K562 (cell line): ENCODE measurements around the gene PLCB4. TPM values are rescaled to one million over a fixed set of nuclear protein-coding genes. Genes with fewer than 3 reads are reported as not detected.

Experiments
- ATAC-seq: fragments of 200-7000 bp; cut with Tn5 transposase; 3 replicates; pipeline ENCODE4 v1.9.1; 2020; ENCODE audit warnings: moderate library complexity
- BruUV-seq: library from RNA; stranded (reverse); fragments of 400-500 nt; replicated peaks from 2 replicates; lab custom pipeline; 2021; lab: Mats Ljungman, UMichigan
- CTCF ChIA-PET: fragments of 300-600 bp; formaldehyde crosslinking; extraction: SDS; loops from one replicate; lab custom pipeline; 2021; ENCODE audit warnings: low intra/inter-chr PET ratio; lab: Yijun Ruan, JAX
- POLR2A ChIA-PET: fragments of 300-600, 350-650 bp; sonication (Branson Sonifier 250); formaldehyde crosslinking; extraction: SDS; loops from one replicate; lab custom pipeline; 2021; ENCODE audit warnings: antibody characterized with exemption, inconsistent platforms; lab: Yijun Ruan, JAX
- DNase-seq, 4 experiments: peaks; one replicate each; pipeline versions ENCODE4 v3.0.0 to v3.0.0-alpha.2; 2011 to 2018; ENCODE audit warnings: low spot score in 3 of 4, mixed read lengths in 3 of 4; ENCODE audit errors: extremely low read depth in 1 of 4
- FAIRE-seq: peaks from 2 replicates; lab custom pipeline; 2011; peaks lifted over from hg19 to GRCh38; lab: Jason Lieb, UNC
- H2AFZ ChIP-seq: 2 replicates; pipeline ENCODE4 v1.6.0; 2011; ENCODE audit warnings: low read depth, low read length, control low read depth, inconsistent platforms
- H3K27ac ChIP-seq: fragments of 200-600 bp; 3 replicates; pipeline ENCODE4 v1.8.0; 2011; ENCODE audit warnings: low read depth, mild to moderate bottlenecking, control low read depth, inconsistent platforms, low read length, moderate library complexity, mixed read lengths; ENCODE audit errors: extremely low read depth
- H3K27me3 ChIP-seq, 2 experiments: fragments of 300-600 bp in 1 of 2; 2 replicates in 1 of 2; 3 replicates in 1 of 2; pipeline versions ENCODE4 v1.6.0 to v1.8.0; 2011; ENCODE audit warnings: inconsistent platforms in 2 of 2, low read length in 2 of 2, mild to moderate bottlenecking in 1 of 2, mixed read lengths in 1 of 2, moderate library complexity in 1 of 2; ENCODE audit not compliant: control insufficient read depth in 2 of 2, insufficient read depth in 2 of 2
- H3K36me3 ChIP-seq: fragments of 300-600 bp; 3 replicates; pipeline ENCODE4 v1.8.0; 2011; ENCODE audit warnings: mild to moderate bottlenecking, low read length, inconsistent platforms; ENCODE audit not compliant: control insufficient read depth, insufficient read depth
- H3K4me1 ChIP-seq, 2 experiments: fragments of 200-600 bp in 1 of 2; replicated peaks in 1 of 2; 2 replicates in 1 of 2; 3 replicates in 1 of 2; pipeline versions ENCODE4 v1.5.1 to v1.8.0; 2011; ENCODE audit warnings: inconsistent platforms in 2 of 2, low read length in 2 of 2, mild to moderate bottlenecking in 1 of 2, mixed read lengths in 1 of 2, moderate library complexity in 1 of 2; ENCODE audit not compliant: control insufficient read depth in 2 of 2, insufficient read depth in 2 of 2
- H3K4me2 ChIP-seq: 2 replicates; pipeline ENCODE4 v1.6.1; 2011; ENCODE audit warnings: low read length, control low read depth, inconsistent platforms, mixed read lengths; ENCODE audit not compliant: insufficient read depth
- H3K4me3 ChIP-seq: fragments of 200-600 bp; sonication (generic), shearing (Covaris generic); 2 replicates; pipeline ENCODE4 v1.5.1; 2016; ENCODE audit warnings: control low read depth, inconsistent platforms
- H3K79me2 ChIP-seq: fragments of 200-600 bp; 3 replicates; pipeline ENCODE4 v1.8.0; 2011; ENCODE audit warnings: low read length, inconsistent platforms; ENCODE audit not compliant: control insufficient read depth, insufficient read depth
- H3K9ac ChIP-seq, 2 experiments: 2 replicates each; pipeline versions ENCODE4 v1.6.0 to v1.6.1; 2011; ENCODE audit warnings: low read depth in 2 of 2, low read length in 2 of 2, control low read depth in 1 of 2, inconsistent platforms in 1 of 2, mild to moderate bottlenecking in 1 of 2, mixed read lengths in 1 of 2; ENCODE audit not compliant: insufficient read depth in 1 of 2
- H3K9me1 ChIP-seq: one replicate; pipeline ENCODE4 v1.6.0; 2011; ENCODE audit warnings: inconsistent platforms, mild to moderate bottlenecking, low read length, moderate library complexity; ENCODE audit not compliant: control insufficient read depth, insufficient read depth
- H3K9me3 ChIP-seq: replicated peaks from 2 replicates; pipeline ENCODE4 v1.5.1; 2011; ENCODE audit warnings: low read depth, low read length, inconsistent platforms; ENCODE audit not compliant: control insufficient read depth, insufficient read depth
- H4K20me1 ChIP-seq: replicated peaks from 2 replicates; pipeline ENCODE4 v1.6.1; 2011; ENCODE audit warnings: low read length, inconsistent platforms, mixed read lengths; ENCODE audit not compliant: control insufficient read depth, insufficient read depth
- E2F8 ChIP-seq: fragments of 450-650 bp; IDR thresholded peaks from 2 replicates; pipeline ENCODE4 v1.7.1; 2018; ENCODE audit warnings: mild to moderate bottlenecking, low read depth; ENCODE audit not compliant: partially characterized antibody
- SETDB1 ChIP-seq: IDR thresholded peaks from one replicate; pipeline ENCODE4 v1.6.1; 2012; ENCODE audit warnings: low read length, control low read depth, inconsistent platforms
- ZNF324 ChIP-seq: fragments of 250-450 bp; sonication (Bioruptor Pico); IDR thresholded peaks from 2 replicates; pipeline ENCODE4 v1.4.0; 2020; ENCODE audit warnings: mild to moderate bottlenecking
- WGBS: fragments of 100-300 bp; shearing (Covaris generic); methylation state at CpG from one replicate; pipeline ENCODE4 v1.1.6; 2016; ENCODE audit warnings: low coverage, mixed read lengths; ENCODE audit not compliant: insufficient coverage; ENCODE audit errors: missing lambda C conversion rate; 5-methylcytosine and 5-hydroxymethylcytosine counted together
- in situ Hi-C: fragments of 300-500 bp; cut with MboI; formaldehyde crosslinking; loops from 4 replicates; pipeline ENCODE4 v1.15.0; 2018; ENCODE audit warnings: inconsistent platforms, mixed read lengths
- intact Hi-C: fragments of 100-400 bp; cut with micrococcal nuclease; formaldehyde crosslinking; loops from 2 replicates; pipeline ENCODE4 v1.14.2; 2022
- polyA plus RNA-seq, 8 experiments: library from polyadenylated mRNA; depleted of rRNA in 4 of 8; stranded (reverse) in 5 of 8; unstranded in 3 of 8; fragments of >200 nt; fragmentation: Nextera tagmentation in 2 of 8; fragmentation: Illumina TruSeq in 1 of 8; extraction: Ambion mirVana in 2 of 8; extraction: Trizol in 1 of 8; gene quantifications; 2 replicates each; pipeline versions ENCODE4 v1.2.1 to v1.2.3, GENCODE V29; 2011 to 2014; ENCODE audit warnings: inconsistent platforms in 1 of 8, missing spikeins in 1 of 8
- total RNA-seq, 7 experiments: library from RNA; depleted of rRNA in 6 of 7; stranded (reverse); fragments of >200 nt in 6 of 7; fragmentation: Illumina TruSeq in 2 of 7; extraction: Trizol in 2 of 7; gene quantifications; 2 replicates each; pipeline versions ENCODE4 v1.2.1 to v1.2.3, GENCODE V29; 2011 to 2021; ENCODE audit warnings: low replicate concordance in 1 of 7

Gene PLCB4
- total and polyA plus RNA-seq, 9 of the 15 experiments (the other 6 are each of a cell fraction or from before 2014, with no cell fraction given): 0.20 to 2.9 (median 0.52) TPM

- no peak for TF ChIP-seq E2F8
Observed at GRCh38 chr20:9514461-9515213, 445.8 kb downstream of the PLCB4 start, which contains the start of gene LAMP5 (continued).

- TF ChIP-seq ZNF324 (CRISPR knock-in tag) (no peak), SETDB1 (no peak)
- TF ChIP-seq, all 486 proteins: peak for 0
- WGBS: under 1% methylated on average over 13 of the region's 13 CpGs
- no peaks in the 10 kb centered on the region for H3K79me2 ChIP-seq
- intact Hi-C loops (no loop called here), in situ Hi-C loops (no loop called here)
- BruUV-seq: no TSS peak
- H3K9me1 ChIP-seq: no peaks in the 10 kb centered on the region
- no peak overlapping the region for H3K9ac ChIP-seq
- no peaks in the 10 kb centered on the region for H3K4me1 ChIP-seq
- FAIRE-seq (no peak), ATAC-seq (no peak), DNase-seq (no peak)
- H3K9me3 ChIP-seq: no peaks in the 10 kb centered on the region
- no peak overlapping the region for H3K27ac ChIP-seq
- no peak overlapping the region for H3K4me2 ChIP-seq
- H3K27me3 ChIP-seq: no peaks in the 10 kb centered on the region; a peak in 1 of 5 replicates
- no peak overlapping the region for H3K4me3 ChIP-seq
- no peaks in the 10 kb centered on the region for H4K20me1 ChIP-seq
- no peaks in the 10 kb centered on the region for H3K36me3 ChIP-seq
- ChIA-PET CTCF (no interaction called here), POLR2A (interaction anchor here (1.3 kb wide), 1 partner anchor 15 kb away, joined by 3 read pairs; no protein-coding TSS in a partner anchor)
- H2AFZ ChIP-seq: no peak overlapping the region
Observed at GRCh38 chr20:9515214-9515585, 446.3 kb downstream of the PLCB4 start.
